Measurements from ENCODE around the gene MYCBP.

MYCBP gene

GRCh38 chr1:38896169-38896568 lies 23.0 kb upstream of the MYCBP start:
- Histone ChIP-seq H3K4me1 (ENCODE audit: insufficient read depth, low read length) (no peaks in the 10 kb centered on the region), H3K27ac (ENCODE audit: low read depth, low read length) (no peak overlapping the region), H3K4me3 (ENCODE audit: low read depth in 1 of 2, low read length in 2 of 2) (no peak overlapping the region), H3K27me3 (ENCODE audit: control insufficient read depth in 1 of 2, insufficient read depth in 2 of 2, low read length in 2 of 2) (no peaks in the 10 kb centered on the region), H3K9ac (ENCODE audit: low read length) (no peak overlapping the region), H3K36me3 (ENCODE audit: insufficient read depth, low read length) (no peaks in the 10 kb centered on the region), H3K9me3 (ENCODE audit: low read length) (no peaks in the 10 kb centered on the region)

GRCh38 chr1:38892976-38893375 lies 19.8 kb upstream of the MYCBP start:
- H3K4me3 ChIP-seq (ENCODE audit: low read depth in 1 of 2, low read length in 2 of 2), result no peak overlapping the region
- H3K9ac ChIP-seq (ENCODE audit: low read length), result no peak overlapping the region
- no peaks in the 10 kb centered on the region for H3K36me3 ChIP-seq (ENCODE audit: insufficient read depth, low read length)
- H3K27ac ChIP-seq (ENCODE audit: low read depth, low read length), result no peak overlapping the region
- H3K9me3 ChIP-seq (ENCODE audit: low read length), result no peaks in the 10 kb centered on the region
- no peaks in the 10 kb centered on the region for H3K27me3 ChIP-seq (ENCODE audit: control insufficient read depth in 1 of 2, insufficient read depth in 2 of 2, low read length in 2 of 2)
- no peaks in the 10 kb centered on the region for H3K4me1 ChIP-seq (ENCODE audit: insufficient read depth, low read length)

- Histone ChIP-seq H3K9ac (ENCODE audit: low read length) (no peak overlapping the region), H3K4me3 (ENCODE audit: low read depth in 1 of 2, low read length in 2 of 2) (no peak overlapping the region), H3K36me3 (ENCODE audit: insufficient read depth, low read length) (no peaks in the 10 kb centered on the region), H3K27ac (ENCODE audit: low read depth, low read length) (no peak overlapping the region), H3K27me3 (ENCODE audit: control insufficient read depth in 1 of 2, insufficient read depth in 2 of 2, low read length in 2 of 2) (no peaks in the 10 kb centered on the region), H3K9me3 (ENCODE audit: low read length) (no peaks in the 10 kb centered on the region), H3K4me1 (ENCODE audit: insufficient read depth, low read length) (no peaks in the 10 kb centered on the region)
Measured at GRCh38 chr1:38891753-38892152, 18.6 kb upstream of the MYCBP start.

DNA sequence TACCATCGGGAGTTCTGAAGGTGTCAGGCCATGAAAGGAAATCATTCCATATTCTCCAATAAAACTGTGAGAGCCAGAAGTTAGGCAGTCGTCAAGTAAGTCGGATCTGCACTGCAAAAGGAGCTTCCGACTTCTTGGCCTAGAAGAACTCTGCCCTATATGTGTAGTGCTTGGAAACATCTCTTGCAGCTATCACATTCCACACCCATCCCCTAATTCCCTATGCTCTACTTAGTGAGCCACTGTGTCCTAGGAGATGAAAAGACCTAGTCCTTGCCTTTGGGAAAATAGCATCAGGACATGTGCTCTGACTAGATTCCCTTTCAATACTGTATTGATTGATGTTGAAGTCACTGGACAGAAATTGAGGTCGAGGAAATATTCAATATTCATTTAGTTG lies 16.4 kb upstream of the MYCBP start:
- H3K36me3 ChIP-seq (ENCODE audit: insufficient read depth, low read length), result no peaks in the 10 kb centered on the region
- H3K4me3 ChIP-seq (ENCODE audit: low read depth in 1 of 2, low read length in 2 of 2), result no peak overlapping the region
- no peaks in the 10 kb centered on the region for H3K9me3 ChIP-seq (ENCODE audit: low read length)
- H3K27me3 ChIP-seq (ENCODE audit: control insufficient read depth in 1 of 2, insufficient read depth in 2 of 2, low read length in 2 of 2), result no peaks in the 10 kb centered on the region
- no peak overlapping the region for H3K27ac ChIP-seq (ENCODE audit: low read depth, low read length)
- no peak overlapping the region for H3K9ac ChIP-seq (ENCODE audit: low read length)
- H3K4me1 ChIP-seq (ENCODE audit: insufficient read depth, low read length), result no peaks in the 10 kb centered on the region

- H3K4me3 ChIP-seq (ENCODE audit: low read depth in 1 of 2, low read length in 2 of 2), result no peak overlapping the region
- H3K27ac ChIP-seq (ENCODE audit: low read depth, low read length), result no peak overlapping the region
- H3K4me1 ChIP-seq (ENCODE audit: insufficient read depth, low read length), result no peaks in the 10 kb centered on the region
- H3K9me3 ChIP-seq (ENCODE audit: low read length), result no peaks in the 10 kb centered on the region
- H3K27me3 ChIP-seq (ENCODE audit: control insufficient read depth in 1 of 2, insufficient read depth in 2 of 2, low read length in 2 of 2), result no peaks in the 10 kb centered on the region
- no peak overlapping the region for H3K9ac ChIP-seq (ENCODE audit: low read length)
- H3K36me3 ChIP-seq (ENCODE audit: insufficient read depth, low read length), result no peaks in the 10 kb centered on the region
Measured at GRCh38 chr1:38888423-38889333, 15.5 kb upstream of the MYCBP start.

DNA sequence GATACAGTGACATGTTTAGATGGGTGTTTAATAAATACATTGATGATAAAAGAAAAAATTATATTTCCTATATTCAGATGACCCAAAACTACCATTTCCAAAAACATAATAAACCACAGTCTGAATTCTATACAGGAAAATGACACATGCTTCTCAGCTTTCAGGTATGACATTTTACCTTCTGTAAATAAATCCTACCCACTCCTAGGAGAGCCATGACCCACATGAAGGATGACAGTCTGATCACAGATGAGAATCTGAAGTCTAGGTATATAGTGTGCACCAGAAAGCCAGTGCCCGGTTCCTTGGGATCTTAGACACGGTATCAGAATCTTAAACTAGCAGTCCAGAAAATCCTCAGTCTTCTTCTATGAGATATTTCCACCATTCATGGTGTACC lies 11.9 kb upstream of the MYCBP start:
- no peaks in the 10 kb centered on the region for H3K27me3 ChIP-seq (ENCODE audit: control insufficient read depth in 1 of 2, insufficient read depth in 2 of 2, low read length in 2 of 2)
- H3K4me3 ChIP-seq (ENCODE audit: low read depth in 1 of 2, low read length in 2 of 2), result no peak overlapping the region
- H3K4me1 ChIP-seq (ENCODE audit: insufficient read depth, low read length), result no peaks in the 10 kb centered on the region
- no peaks in the 10 kb centered on the region for H3K9me3 ChIP-seq (ENCODE audit: low read length)
- H3K27ac ChIP-seq (ENCODE audit: low read depth, low read length), result no peak overlapping the region
- no peaks in the 10 kb centered on the region for H3K36me3 ChIP-seq (ENCODE audit: insufficient read depth, low read length)
- H3K9ac ChIP-seq (ENCODE audit: low read length), result no peak overlapping the region

DNA sequence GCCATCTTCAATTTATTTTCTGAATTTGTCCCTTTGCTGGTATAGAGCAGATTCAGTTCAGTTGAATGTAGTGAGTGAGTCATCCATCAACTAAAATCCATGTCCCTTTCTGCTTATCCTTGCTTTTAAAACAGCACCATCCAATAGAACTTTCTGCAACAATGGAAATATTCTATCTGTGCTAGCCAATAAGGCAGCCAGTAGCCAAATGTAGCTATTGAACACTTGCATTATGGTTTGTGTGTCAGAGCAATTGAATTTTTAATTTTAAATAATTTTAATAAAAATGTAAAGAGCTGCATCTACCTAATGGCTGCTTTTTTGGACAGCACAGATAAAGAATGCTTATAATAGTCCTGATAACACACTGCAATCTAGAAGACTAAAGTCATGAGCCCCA lies 8.3 kb upstream of the MYCBP start, which contains the start of gene GJA9:
TSS of gene GJA9 (minus strand) at position 101 of the 400 bp plus-strand sequence. CDS start 5,489 bp downstream, outside the sequence.
- no peaks in the 10 kb centered on the region for H3K4me1 ChIP-seq (ENCODE audit: insufficient read depth, low read length)
- H3K36me3 ChIP-seq (ENCODE audit: insufficient read depth, low read length), result no peaks in the 10 kb centered on the region
- no peaks in the 10 kb centered on the region for H3K9me3 ChIP-seq (ENCODE audit: low read length)
- H3K9ac ChIP-seq (ENCODE audit: low read length), result no peak within 1 kb of the TSS
- no peak within 1 kb of the TSS for H3K27ac ChIP-seq (ENCODE audit: low read depth, low read length)
- H3K27me3 ChIP-seq (ENCODE audit: control insufficient read depth in 1 of 2, insufficient read depth in 2 of 2, low read length in 2 of 2), result no peaks in the 10 kb centered on the region
- H3K4me3 ChIP-seq (ENCODE audit: low read depth in 1 of 2, low read length in 2 of 2), result no peak within 1 kb of the TSS

GRCh38 chr1:38875811-38876210 lies 2.7 kb upstream of the MYCBP start:
- Histone ChIP-seq H3K4me3 (ENCODE audit: low read depth in 1 of 2, low read length in 2 of 2) (no peak overlapping the region), H3K9ac (ENCODE audit: low read length) (no peak overlapping the region), H3K4me1 (ENCODE audit: insufficient read depth, low read length) (peaks cover 11% of the 10 kb centered on the region), H3K9me3 (ENCODE audit: low read length) (no peaks in the 10 kb centered on the region), H3K27me3 (ENCODE audit: control insufficient read depth in 1 of 2, insufficient read depth in 2 of 2, low read length in 2 of 2) (no peaks in the 10 kb centered on the region), H3K36me3 (ENCODE audit: insufficient read depth, low read length) (no peaks in the 10 kb centered on the region), H3K27ac (ENCODE audit: low read depth, low read length) (no peak overlapping the region)

- no peaks in the 10 kb centered on the region for H3K36me3 ChIP-seq (ENCODE audit: insufficient read depth, low read length)
- H3K4me1 ChIP-seq (ENCODE audit: insufficient read depth, low read length), result peaks cover 11% of the 10 kb centered on the region
- no peaks in the 10 kb centered on the region for H3K27me3 ChIP-seq (ENCODE audit: control insufficient read depth in 1 of 2, insufficient read depth in 2 of 2, low read length in 2 of 2)
- peak overlapping the region; percentile 85 to 99 for H3K4me3 ChIP-seq (ENCODE audit: low read depth in 1 of 2, low read length in 2 of 2)
- H3K9ac ChIP-seq (ENCODE audit: low read length), result peak overlapping the region; percentile 9
- peak overlapping the region; percentile 85 for H3K27ac ChIP-seq (ENCODE audit: low read depth, low read length)
- no peaks in the 10 kb centered on the region for H3K9me3 ChIP-seq (ENCODE audit: low read length)
Measured at GRCh38 chr1:38872401-38873026, 634 bp downstream of the MYCBP start.

GRCh38 chr1:38870996-38871395 lies 2.2 kb downstream of the MYCBP start:
- no peak overlapping the region for H3K9ac ChIP-seq (ENCODE audit: low read length)
- H3K27me3 ChIP-seq (ENCODE audit: control insufficient read depth in 1 of 2, insufficient read depth in 2 of 2, low read length in 2 of 2), result no peaks in the 10 kb centered on the region
- no peaks in the 10 kb centered on the region for H3K9me3 ChIP-seq (ENCODE audit: low read length)
- H3K27ac ChIP-seq (ENCODE audit: low read depth, low read length), result no peak overlapping the region
- no peak overlapping the region for H3K4me3 ChIP-seq (ENCODE audit: low read depth in 1 of 2, low read length in 2 of 2)
- peaks cover 11% of the 10 kb centered on the region for H3K4me1 ChIP-seq (ENCODE audit: insufficient read depth, low read length)
- H3K36me3 ChIP-seq (ENCODE audit: insufficient read depth, low read length), result no peaks in the 10 kb centered on the region

DNA sequence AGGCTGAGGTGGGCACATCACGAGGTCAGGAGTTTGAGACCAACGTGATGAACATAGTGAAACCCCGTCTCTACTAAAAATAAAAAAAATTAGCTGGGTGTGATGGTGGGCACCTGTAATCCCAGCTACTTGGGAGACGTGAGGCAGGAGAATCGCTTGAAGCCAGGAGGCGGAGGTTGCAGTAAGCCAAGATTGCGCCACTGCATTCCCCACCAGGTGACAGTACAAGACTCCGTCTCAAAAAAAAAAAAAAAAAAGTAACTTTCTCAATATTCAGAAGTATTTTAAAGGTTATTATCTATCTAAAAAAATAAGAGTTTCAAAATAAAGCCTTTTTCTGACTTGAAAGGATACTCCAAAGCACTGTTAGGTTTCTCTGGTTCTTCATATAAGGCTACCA lies 5.9 kb downstream of the MYCBP start:
- Histone ChIP-seq H3K36me3 (ENCODE audit: insufficient read depth, low read length) (no peaks in the 10 kb centered on the region), H3K9me3 (ENCODE audit: low read length) (no peaks in the 10 kb centered on the region), H3K9ac (ENCODE audit: low read length) (no peak overlapping the region), H3K27me3 (ENCODE audit: control insufficient read depth in 1 of 2, insufficient read depth in 2 of 2, low read length in 2 of 2) (no peaks in the 10 kb centered on the region), H3K27ac (ENCODE audit: low read depth, low read length) (no peak overlapping the region), H3K4me1 (ENCODE audit: insufficient read depth, low read length) (peaks cover 11% of the 10 kb centered on the region), H3K4me3 (ENCODE audit: low read depth in 1 of 2, low read length in 2 of 2) (no peak overlapping the region)

Measured in muscle layer of colon (tissue), 2 donors.